ENCODE data around the gene NAPB. TPM values are rescaled to one million over a fixed set of nuclear protein-coding genes. Genes with fewer than 3 reads are reported as not detected.
A peak's percentile ranks its signal among the peaks of the same experiment; 100 is the strongest.
"Not testable (repeated sequence)": the region's sequence is repeated elsewhere in the genome, so short reads cannot be mapped to it uniquely, and the experiment has no call there.

NAPB gene
- total RNA-seq, 4 donors from 2014 or later: 7.0 to 14.8 (median 13.1) TPM

GRCh38 chr20:23357767-23358562 is 63.3 kb downstream of the NAPB start:
- ATAC-seq (ENCODE audit: low FRiP score): peak; percentile 88
- TF ChIP-seq, protein P1, sequence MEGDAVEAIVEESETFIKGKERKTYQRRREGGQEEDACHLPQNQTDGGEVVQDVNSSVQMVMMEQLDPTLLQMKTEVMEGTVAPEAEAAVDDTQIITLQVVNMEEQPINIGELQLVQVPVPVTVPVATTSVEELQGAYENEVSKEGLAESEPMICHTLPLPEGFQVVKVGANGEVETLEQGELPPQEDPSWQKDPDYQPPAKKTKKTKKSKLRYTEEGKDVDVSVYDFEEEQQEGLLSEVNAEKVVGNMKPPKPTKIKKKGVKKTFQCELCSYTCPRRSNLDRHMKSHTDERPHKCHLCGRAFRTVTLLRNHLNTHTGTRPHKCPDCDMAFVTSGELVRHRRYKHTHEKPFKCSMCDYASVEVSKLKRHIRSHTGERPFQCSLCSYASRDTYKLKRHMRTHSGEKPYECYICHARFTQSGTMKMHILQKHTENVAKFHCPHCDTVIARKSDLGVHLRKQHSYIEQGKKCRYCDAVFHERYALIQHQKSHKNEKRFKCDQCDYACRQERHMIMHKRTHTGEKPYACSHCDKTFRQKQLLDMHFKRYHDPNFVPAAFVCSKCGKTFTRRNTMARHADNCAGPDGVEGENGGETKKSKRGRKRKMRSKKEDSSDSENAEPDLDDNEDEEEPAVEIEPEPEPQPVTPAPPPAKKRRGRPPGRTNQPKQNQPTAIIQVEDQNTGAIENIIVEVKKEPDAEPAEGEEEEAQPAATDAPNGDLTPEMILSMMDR (IDR thresholded peaks at IDR 0.05): no peak
- DNase-seq (ENCODE audit: low spot score): peak; percentile 100

DNA sequence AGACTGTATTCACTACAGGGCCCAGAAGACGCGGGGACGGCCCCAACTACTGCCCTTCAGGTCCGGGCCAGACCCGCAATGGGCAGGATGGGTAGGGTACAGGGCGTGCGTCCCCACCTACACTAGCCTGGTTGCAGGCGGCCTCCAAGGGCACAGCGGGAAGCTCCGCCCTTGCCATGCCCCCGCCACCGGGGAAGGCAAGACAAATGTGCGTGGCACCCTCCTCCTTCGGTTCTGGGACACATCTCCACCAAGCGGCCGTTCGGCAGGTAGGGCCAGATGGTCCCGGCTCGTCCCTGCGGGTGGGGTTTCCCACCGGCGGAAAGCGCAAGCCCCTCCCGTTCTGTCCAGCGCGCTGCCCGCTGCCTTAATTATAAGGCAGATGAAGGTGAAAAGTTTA is 65.1 kb downstream of the NAPB start:
- ATAC-seq (ENCODE audit: low FRiP score) (no peak), DNase-seq (ENCODE audit: low spot score) (no peak)
- TF ChIP-seq, protein P1 (IDR thresholded peaks at IDR 0.05): no peak

GRCh38 chr20:23350904-23351838 is 70.1 kb downstream of the NAPB start:
- TF ChIP-seq, protein P1 (IDR thresholded peaks at IDR 0.05): no peak
- peak; percentile 17 for ATAC-seq (ENCODE audit: low FRiP score)

GRCh38 chr20:23350196-23350903 is 70.9 kb downstream of the NAPB start, which contains the start of gene NXT1:
Gene NXT1, plus strand, starts transcription at chr20:23350791. Its CDS starts 3,251 bp downstream, at chr20:23354042.
- DNase-seq (ENCODE audit: low spot score) (peak; percentile 85), ATAC-seq (ENCODE audit: low FRiP score) (peak; percentile 93)
- TF ChIP-seq, protein P1 (IDR thresholded peaks at IDR 0.05): no peak

More at GRCh38 chr20:23350904-23351838, 70.1 kb downstream of the NAPB start:
- peak; percentile 48 for DNase-seq (ENCODE audit: low spot score)

GRCh38 chr20:23349338-23350195 is 71.7 kb downstream of the NAPB start:
- TF ChIP-seq, protein P1 (IDR thresholded peaks at IDR 0.05): no peak
- ATAC-seq (ENCODE audit: low FRiP score): peak; percentile 41
- DNase-seq (ENCODE audit: low spot score): no peak

- not testable (repeated sequence) for ATAC-seq (ENCODE audit: low FRiP score); DNase-seq (ENCODE audit: low spot score)
Measured at GRCh38 chr20:23348510-23348909, 72.8 kb downstream of the NAPB start.
